HCT116 (cell line): ENCODE data around the gene EIF4E2. TPM values are rescaled to one million over a fixed set of nuclear protein-coding genes. Genes with fewer than 3 reads are reported as not detected.
A peak's percentile ranks its signal among the peaks of the same experiment; 100 is the strongest.

ENCODE experiments used
- ATAC-seq: fragments of 200-7000 bp; cut with Tn5 transposase; 2 replicates; pipeline ENCODE4 v1.9.1; 2020; ENCODE audit warnings: mild to moderate bottlenecking, moderate library complexity
- BruUV-seq: library from RNA; stranded (reverse); fragments of 400-500 nt; replicated peaks from 2 replicates; lab custom pipeline; 2021; lab: Mats Ljungman, UMichigan
- CTCF ChIA-PET: fragments of 300-600 bp; sonication (Branson Sonifier 250); formaldehyde crosslinking; loops from one replicate; lab custom pipeline; 2021; ENCODE audit warnings: antibody characterized with exemption; lab: Charles Lee
- POLR2A ChIA-PET: fragments of 300-600, 350-600 bp; sonication (Branson Sonifier 250); formaldehyde crosslinking; loops from one replicate; lab custom pipeline; 2021; ENCODE audit warnings: antibody characterized with exemption; lab: Charles Lee
- RAD21 ChIA-PET, 2 experiments: fragments of 300-600 bp; sonication (Branson Sonifier 250); formaldehyde crosslinking; loops; one replicate each; lab custom pipeline; 2023; ENCODE audit warnings: low total read pairs in 2 of 2; ENCODE audit not compliant: uncharacterized antibody in 2 of 2, unreplicated experiment in 2 of 2, low non-redundant PET in 1 of 2; lab: Charles Lee
- DNase-seq: peaks from one replicate; pipeline ENCODE4 v3.0.0-alpha.2; 2010; ENCODE audit warnings: low read depth, low spot score
- H2AFZ ChIP-seq: fragments of 200-600 bp; shearing (Covaris generic), sonication (generic); 2 replicates; pipeline ENCODE4 v1.6.1; 2017; ENCODE audit warnings: low read depth, mixed run types, mixed read lengths, antibody characterized with exemption, low read length; ENCODE audit not compliant: poor library complexity, severe bottlenecking
- H3K27ac ChIP-seq: 2 replicates; pipeline ENCODE4 v1.5.1; 2012; ENCODE audit warnings: low read depth, low read length
- H3K27me3 ChIP-seq: fragments of 200-600 bp; sonication (generic); 2 replicates; pipeline ENCODE4 v1.6.1; 2016; ENCODE audit warnings: mixed run types, low read length, mixed read lengths; ENCODE audit not compliant: insufficient read depth
- H3K36me3 ChIP-seq, 2 experiments: fragments of 200-500 bp in 1 of 2; fragments of 200-600 bp in 1 of 2; sonication (Bioruptor generic) in 1 of 2; sonication (generic) in 1 of 2; 2 replicates each; pipeline versions ENCODE4 v1.5.1 to v1.6.1; 2014 to 2016; ENCODE audit warnings: low read length in 2 of 2, inconsistent platforms in 1 of 2, mixed read lengths in 1 of 2, mixed run types in 1 of 2; ENCODE audit not compliant: insufficient read depth in 2 of 2, control insufficient read depth in 1 of 2
- H3K4me1 ChIP-seq, 2 experiments: fragments of 200-600 bp in 1 of 2; sonication (generic) in 1 of 2; 2 replicates each; pipeline versions ENCODE4 v1.5.1 to v1.6.1; 2012 to 2017; ENCODE audit warnings: low read length in 2 of 2, inconsistent platforms in 1 of 2, mild to moderate bottlenecking in 1 of 2, mixed read lengths in 1 of 2, mixed run types in 1 of 2, moderate library complexity in 1 of 2; ENCODE audit not compliant: insufficient read depth in 2 of 2, control insufficient read depth in 1 of 2
- H3K4me2 ChIP-seq: fragments of 200-600 bp; sonication (generic); 2 replicates; pipeline ENCODE4 v1.6.1; 2017; ENCODE audit warnings: mixed run types, low read length, mixed read lengths
- H3K4me3 ChIP-seq, 2 experiments: fragments of 200-600 bp in 1 of 2; sonication (generic) in 1 of 2; replicated peaks in 1 of 2; 2 replicates each; pipeline ENCODE4 v1.5.1; 2011 to 2016; ENCODE audit warnings: low read length in 2 of 2, control low read depth in 1 of 2, low read depth in 1 of 2, mild to moderate bottlenecking in 1 of 2, mixed read lengths in 1 of 2, mixed run types in 1 of 2
- H3K79me2 ChIP-seq: fragments of 200-600 bp; sonication (generic); 2 replicates; pipeline ENCODE4 v1.6.1; 2017; ENCODE audit warnings: mild to moderate bottlenecking, mixed run types, low read length, moderate library complexity, mixed read lengths; ENCODE audit not compliant: insufficient read depth
- H3K9ac ChIP-seq: fragments of 200-600 bp; sonication (generic); 2 replicates; pipeline ENCODE4 v1.6.1; 2016; ENCODE audit warnings: low read length, mixed read lengths
- H3K9me2 ChIP-seq: fragments of 200-600 bp; sonication (generic), shearing (Covaris generic); 2 replicates; pipeline ENCODE4 v1.6.1; 2017; ENCODE audit warnings: mixed run types, mild to moderate bottlenecking, moderate library complexity; ENCODE audit not compliant: insufficient read depth
- H3K9me3 ChIP-seq, 2 experiments: fragments of 200-500 bp in 1 of 2; fragments of 200-600 bp in 1 of 2; sonication (Bioruptor generic) in 1 of 2; sonication (generic) in 1 of 2; 2 replicates each; pipeline ENCODE4 v1.6.1; 2014 to 2017; ENCODE audit warnings: low read length in 2 of 2, mixed read lengths in 2 of 2, inconsistent platforms in 1 of 2, low read depth in 1 of 2, mild to moderate bottlenecking in 1 of 2, mixed run types in 1 of 2, moderate library complexity in 1 of 2; ENCODE audit not compliant: control insufficient read depth in 1 of 2, insufficient read depth in 1 of 2
- H4K20me1 ChIP-seq: fragments of 200-600 bp; sonication (generic), shearing (Covaris generic); 2 replicates; pipeline ENCODE4 v1.6.1; 2017; ENCODE audit warnings: mixed run types, mild to moderate bottlenecking, moderate library complexity; ENCODE audit not compliant: insufficient read depth
- ATF3 ChIP-seq: IDR thresholded peaks from 2 replicates; pipeline ENCODE4 v1.6.1; 2012
- CBX3 ChIP-seq: IDR thresholded peaks from 2 replicates; pipeline ENCODE4 v1.6.1; 2012; ENCODE audit warnings: low read depth
- CEBPB ChIP-seq: IDR thresholded peaks from 2 replicates; pipeline ENCODE4 v1.6.1; 2012; ENCODE audit warnings: low read depth
- EGR1 ChIP-seq: IDR thresholded peaks from 2 replicates; pipeline ENCODE4 v1.6.1; 2012; ENCODE audit warnings: low read depth
- ELF1 ChIP-seq: IDR thresholded peaks from 2 replicates; pipeline ENCODE4 v1.6.1; 2012; ENCODE audit warnings: low read depth, borderline replicate concordance
- EZH2 ChIP-seq: fragments of 200-600 bp; sonication (generic); IDR thresholded peaks from 2 replicates; pipeline ENCODE4 v1.6.1; 2017; ENCODE audit warnings: antibody characterized with exemption, mixed run types
- EZH2phosphoT487 ChIP-seq: fragments of 200-600 bp; IDR thresholded peaks from 2 replicates; pipeline ENCODE4 v1.6.1; 2018; ENCODE audit warnings: antibody characterized with exemption, borderline replicate concordance
- FOSL1 ChIP-seq: IDR thresholded peaks from 2 replicates; pipeline ENCODE4 v1.6.1; 2012; ENCODE audit warnings: low read depth
- JUND ChIP-seq: IDR thresholded peaks from 2 replicates; pipeline ENCODE4 v1.6.1; 2012
- POLR2A ChIP-seq: IDR thresholded peaks from 2 replicates; pipeline ENCODE4 v1.7.0; 2011; ENCODE audit warnings: borderline replicate concordance; ENCODE audit not compliant: insufficient read depth, insufficient read length; ENCODE audit errors: extremely low read depth
- POLR2AphosphoS5 ChIP-seq: IDR thresholded peaks from 2 replicates; pipeline ENCODE4 v1.6.1; 2011; ENCODE audit warnings: mild to moderate bottlenecking, low read depth, low read length, moderate library complexity
- RAD21 ChIP-seq: IDR thresholded peaks from 2 replicates; pipeline ENCODE4 v1.6.1; 2012; ENCODE audit warnings: low read depth, mild to moderate bottlenecking
- SIN3A ChIP-seq: IDR thresholded peaks from 2 replicates; pipeline ENCODE4 v1.6.1; 2012; ENCODE audit warnings: low read depth
- SP1 ChIP-seq: IDR thresholded peaks from 2 replicates; pipeline ENCODE4 v1.6.1; 2012; ENCODE audit warnings: low read depth
- SRF ChIP-seq: IDR thresholded peaks from 2 replicates; pipeline ENCODE4 v1.6.1; 2012; ENCODE audit warnings: low read depth
- TCF7L2 ChIP-seq: IDR thresholded peaks from 2 replicates; pipeline ENCODE4 v1.7.0; 2011; ENCODE audit warnings: borderline replicate concordance, inconsistent platforms; ENCODE audit not compliant: insufficient read depth, insufficient read length; ENCODE audit errors: extremely low read depth
- YY1 ChIP-seq: IDR thresholded peaks from 2 replicates; pipeline ENCODE4 v1.6.1; 2011; ENCODE audit warnings: low read length, low read depth, moderate library complexity, mild to moderate bottlenecking; ENCODE audit not compliant: insufficient replicate concordance; ENCODE audit errors: extremely low read depth
- ZFX ChIP-seq: fragments of 450-650 bp; IDR thresholded peaks from 2 replicates; pipeline ENCODE4 v1.6.1; 2017
- ZNF274 ChIP-seq: fragments of 200-500 bp; sonication (Bioruptor generic); IDR thresholded peaks from 2 replicates; pipeline ENCODE4 v1.6.1; 2014; ENCODE audit warnings: mild to moderate bottlenecking, low read depth, low read length, inconsistent platforms
- intact Hi-C: fragments of 100-400 bp; cut with micrococcal nuclease; formaldehyde crosslinking; loops from 2 replicates; pipeline ENCODE4 v1.10.0; 2022
- total RNA-seq: library from RNA; stranded (reverse); gene quantifications from one replicate; pipeline ENCODE4 v1.2.1, GENCODE V29; 2021; ENCODE audit not compliant: unreplicated experiment
- TF ChIP-seq, protein P1 (sequence below): IDR thresholded peaks from 2 replicates; pipeline ENCODE4 v1.6.1; 2012; ENCODE audit warnings: low read depth
- TF ChIP-seq, protein P2 (sequence below): IDR thresholded peaks from 2 replicates; pipeline ENCODE4 v1.6.1; 2012
- TF ChIP-seq, protein P3 (sequence below): IDR thresholded peaks from 2 replicates; pipeline ENCODE4 v1.6.1; 2011; ENCODE audit warnings: mild to moderate bottlenecking, low read length, moderate library complexity; ENCODE audit not compliant: insufficient replicate concordance; ENCODE audit errors: extremely low read depth

The EIF4E2 gene
- total RNA-seq, 1 experiment from 2014 or later, result 58.6 TPM

- no TSS peak for BruUV-seq
- no peaks in the 10 kb centered on the region for H3K79me2 ChIP-seq
- H3K4me3 ChIP-seq, result peak overlapping the region in 1 of 2 experiments; percentile 37; a peak in 2 of 4 replicates
- peak overlapping the region; percentile 52; the same call in 1 of the 2 replicates for H3K27ac ChIP-seq
- DNase-seq, result peak; percentile 48
- intact Hi-C loops, result no loop called here
- peak; percentile 92 for ATAC-seq
- ChIA-PET CTCF (no interaction called here), RAD21 (no interaction called here), POLR2A (interaction anchor here (2.0 kb wide), 1 partner anchor 18 kb away, joined by 6 read pairs; the partner anchor contains the start of genes EIF4E2 and TIGD1)
- peaks cover 15 to 23% of the 10 kb centered on the region in 2 experiments for H3K4me1 ChIP-seq
- no peaks in the 10 kb centered on the region for H3K9me2 ChIP-seq
- peak overlapping the region; percentile 38 for H3K9ac ChIP-seq
- H4K20me1 ChIP-seq, result no peaks in the 10 kb centered on the region
- H3K27me3 ChIP-seq, result no peaks in the 10 kb centered on the region
- no peaks in the 10 kb centered on the region for H3K9me3 ChIP-seq
- H3K4me2 ChIP-seq, result peak overlapping the region; percentile 65
- H3K36me3 ChIP-seq, result peaks cover 20 to 47% of the 10 kb centered on the region in 2 experiments; a peak in 3 of 4 replicates
- no peak overlapping the region for H2AFZ ChIP-seq
- TF ChIP-seq, protein P1, sequence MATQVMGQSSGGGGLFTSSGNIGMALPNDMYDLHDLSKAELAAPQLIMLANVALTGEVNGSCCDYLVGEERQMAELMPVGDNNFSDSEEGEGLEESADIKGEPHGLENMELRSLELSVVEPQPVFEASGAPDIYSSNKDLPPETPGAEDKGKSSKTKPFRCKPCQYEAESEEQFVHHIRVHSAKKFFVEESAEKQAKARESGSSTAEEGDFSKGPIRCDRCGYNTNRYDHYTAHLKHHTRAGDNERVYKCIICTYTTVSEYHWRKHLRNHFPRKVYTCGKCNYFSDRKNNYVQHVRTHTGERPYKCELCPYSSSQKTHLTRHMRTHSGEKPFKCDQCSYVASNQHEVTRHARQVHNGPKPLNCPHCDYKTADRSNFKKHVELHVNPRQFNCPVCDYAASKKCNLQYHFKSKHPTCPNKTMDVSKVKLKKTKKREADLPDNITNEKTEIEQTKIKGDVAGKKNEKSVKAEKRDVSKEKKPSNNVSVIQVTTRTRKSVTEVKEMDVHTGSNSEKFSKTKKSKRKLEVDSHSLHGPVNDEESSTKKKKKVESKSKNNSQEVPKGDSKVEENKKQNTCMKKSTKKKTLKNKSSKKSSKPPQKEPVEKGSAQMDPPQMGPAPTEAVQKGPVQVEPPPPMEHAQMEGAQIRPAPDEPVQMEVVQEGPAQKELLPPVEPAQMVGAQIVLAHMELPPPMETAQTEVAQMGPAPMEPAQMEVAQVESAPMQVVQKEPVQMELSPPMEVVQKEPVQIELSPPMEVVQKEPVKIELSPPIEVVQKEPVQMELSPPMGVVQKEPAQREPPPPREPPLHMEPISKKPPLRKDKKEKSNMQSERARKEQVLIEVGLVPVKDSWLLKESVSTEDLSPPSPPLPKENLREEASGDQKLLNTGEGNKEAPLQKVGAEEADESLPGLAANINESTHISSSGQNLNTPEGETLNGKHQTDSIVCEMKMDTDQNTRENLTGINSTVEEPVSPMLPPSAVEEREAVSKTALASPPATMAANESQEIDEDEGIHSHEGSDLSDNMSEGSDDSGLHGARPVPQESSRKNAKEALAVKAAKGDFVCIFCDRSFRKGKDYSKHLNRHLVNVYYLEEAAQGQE, result no peak
- no peak for TF ChIP-seq CEBPB
- no peak for TF ChIP-seq ZNF274
- TF ChIP-seq ATF3, result no peak
- no peak for TF ChIP-seq POLR2A
- TF ChIP-seq FOSL1, result peak; percentile 87
- TF ChIP-seq POLR2AphosphoS5, result peak; percentile 47; the same call in 1 of the 2 replicates
- TF ChIP-seq CBX3, result peak; percentile 71; the same call in 1 of the 2 replicates
- TF ChIP-seq EZH2phosphoT487, result no peak
- TF ChIP-seq YY1, result no peak
- peak; percentile 88 for TF ChIP-seq JUND
- TF ChIP-seq EGR1, result no peak
- peak; percentile 51 for TF ChIP-seq SP1
- TF ChIP-seq TCF7L2, result peak; percentile 91
- 0 out of 2 replicates have a peak, but pooled peaks have one; percentile 8 for TF ChIP-seq RAD21
- TF ChIP-seq ZFX, result no peak
- TF ChIP-seq, protein P2, sequence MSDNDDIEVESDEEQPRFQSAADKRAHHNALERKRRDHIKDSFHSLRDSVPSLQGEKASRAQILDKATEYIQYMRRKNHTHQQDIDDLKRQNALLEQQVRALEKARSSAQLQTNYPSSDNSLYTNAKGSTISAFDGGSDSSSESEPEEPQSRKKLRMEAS, result no peak; the same call in 1 of the 2 replicates
- peak; percentile 61 for TF ChIP-seq SRF
- TF ChIP-seq, protein P3, sequence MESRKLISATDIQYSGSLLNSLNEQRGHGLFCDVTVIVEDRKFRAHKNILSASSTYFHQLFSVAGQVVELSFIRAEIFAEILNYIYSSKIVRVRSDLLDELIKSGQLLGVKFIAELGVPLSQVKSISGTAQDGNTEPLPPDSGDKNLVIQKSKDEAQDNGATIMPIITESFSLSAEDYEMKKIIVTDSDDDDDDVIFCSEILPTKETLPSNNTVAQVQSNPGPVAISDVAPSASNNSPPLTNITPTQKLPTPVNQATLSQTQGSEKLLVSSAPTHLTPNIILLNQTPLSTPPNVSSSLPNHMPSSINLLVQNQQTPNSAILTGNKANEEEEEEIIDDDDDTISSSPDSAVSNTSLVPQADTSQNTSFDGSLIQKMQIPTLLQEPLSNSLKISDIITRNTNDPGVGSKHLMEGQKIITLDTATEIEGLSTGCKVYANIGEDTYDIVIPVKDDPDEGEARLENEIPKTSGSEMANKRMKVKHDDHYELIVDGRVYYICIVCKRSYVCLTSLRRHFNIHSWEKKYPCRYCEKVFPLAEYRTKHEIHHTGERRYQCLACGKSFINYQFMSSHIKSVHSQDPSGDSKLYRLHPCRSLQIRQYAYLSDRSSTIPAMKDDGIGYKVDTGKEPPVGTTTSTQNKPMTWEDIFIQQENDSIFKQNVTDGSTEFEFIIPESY, result no peak
- TF ChIP-seq SIN3A, result 0 out of 2 replicates have a peak, but pooled peaks have one; percentile 18
- TF ChIP-seq ELF1, result no peak
- no peak for TF ChIP-seq EZH2
These were observed 17.7 kb downstream of the EIF4E2 start for GRCh38 chr2:232568161-232568560.
